Kidney (tissue), 14 donors: ENCODE measurements around the gene RERE. TPM values are rescaled to one million over a fixed set of nuclear protein-coding genes. Genes with fewer than 3 reads are reported as not detected.
A peak's percentile ranks its signal among the peaks of the same experiment; 100 is the strongest.

Experiments
- DNase-seq, 5 donors: peaks; one replicate each; pipeline ENCODE4 v3.0.0-alpha.2; 2013 to 2020
- FAIRE-seq: peaks from 2 replicates; lab custom pipeline; 2012; peaks lifted over from hg19 to GRCh38; lab: Jason Lieb, UNC
- H3K27ac ChIP-seq, 2 donors: one replicate each; pipeline ENCODE4 v1.7.0; 2013; ENCODE audit warnings: low read depth in 2 of 2, low read length in 2 of 2, inconsistent platforms in 1 of 2
- H3K27me3 ChIP-seq: one replicate; pipeline ENCODE4 v1.7.1; 2013; ENCODE audit warnings: low read length, inconsistent platforms; ENCODE audit not compliant: control insufficient read depth, insufficient read depth
- H3K36me3 ChIP-seq, 3 donors: one replicate each; pipeline versions ENCODE4 v1.7.0 to v1.7.1; 2013; ENCODE audit warnings: low read length in 3 of 3, control low read depth in 1 of 3, inconsistent platforms in 1 of 3; ENCODE audit not compliant: insufficient read depth in 3 of 3, control insufficient read depth in 2 of 3
- H3K4me1 ChIP-seq, 3 donors: one replicate each; pipeline versions ENCODE4 v1.7.0 to v1.7.1; 2013; ENCODE audit warnings: low read length in 3 of 3, inconsistent platforms in 1 of 3, low read depth in 1 of 3; ENCODE audit not compliant: control insufficient read depth in 2 of 3, insufficient read depth in 2 of 3
- H3K4me3 ChIP-seq, 3 donors: one replicate each; pipeline versions ENCODE4 v1.7.0 to v1.8.1; 2013; ENCODE audit warnings: low read length in 3 of 3, control low read depth in 1 of 3, inconsistent platforms in 1 of 3
- H3K9ac ChIP-seq, 3 donors: one replicate each; pipeline versions ENCODE4 v1.7.0 to v1.7.1; 2013; ENCODE audit warnings: low read length in 3 of 3, control low read depth in 1 of 3, inconsistent platforms in 1 of 3
- H3K9me3 ChIP-seq, 3 donors: one replicate each; pipeline versions ENCODE4 v1.7.0 to v1.7.1; 2013; ENCODE audit warnings: low read length in 3 of 3, control low read depth in 1 of 3, inconsistent platforms in 1 of 3; ENCODE audit not compliant: control insufficient read depth in 2 of 3, insufficient read depth in 1 of 3
- intact Hi-C: fragments of 100-400 bp; cut with DNase I; formaldehyde crosslinking; loops from one replicate; pipeline ENCODE4 v1.11.1; 2022
- polyA plus RNA-seq: library from polyadenylated mRNA; stranded (reverse); fragments of 350-450 nt; fragmentation: Illumina TruSeq; extraction: RNeasy Lipid Tissue Mini Kit (QIAGEN cat#74804); gene quantifications from one replicate; pipeline ENCODE4 v1.2.3, GENCODE V29; 2014; ENCODE audit warnings: low read depth, low replicate concordance; ENCODE audit not compliant: insufficient read depth
- total RNA-seq: library from RNA; stranded (reverse); fragmentation: NEBNext Ultra II Directional; extraction: Animal tissue kit (Norgen Biotek cat#: 25700); gene quantifications from one replicate; pipeline ENCODE4 v1.2.1, GENCODE V29; 2021
- TF ChIP-seq, protein P1 (sequence below): IDR thresholded peaks from 3 replicates; pipeline ENCODE4 v1.5.1; 2012; ENCODE audit warnings: mild to moderate bottlenecking, moderate library complexity, borderline replicate concordance; ENCODE audit not compliant: insufficient read depth; ENCODE audit errors: extremely low read depth
- donor health status: control.
- donor health status: control.
- donor health status: control.
- donor health status: control.
- donor health status: control.
- donor health status: DM: yes; HTN: yes; CAD: no.
- donor health status: Normal renal cell carcinoma (clear cell type).

RERE gene
- total and polyA plus RNA-seq, 2 donors from 2014 or later = 37.2 to 176 TPM

GRCh38 chr1:8386247-8386646, 431.2 kb downstream of the RERE start:
- Histone ChIP-seq H3K4me1 (peaks cover 9 to 35% (median 32%) of the 10 kb centered on the region in 3 donors), H3K4me3 (no peak overlapping the region), H3K27ac (no peak overlapping the region), H3K36me3 (peaks cover 0 to 8% (median 7%) of the 10 kb centered on the region in 3 donors), H3K27me3 (no peaks in the 10 kb centered on the region), H3K9me3 (no peaks in the 10 kb centered on the region), H3K9ac (no peak overlapping the region)
- no peak for FAIRE-seq
- DNase-seq = no peak
- intact Hi-C loops = no loop called here
- TF ChIP-seq, protein P1, sequence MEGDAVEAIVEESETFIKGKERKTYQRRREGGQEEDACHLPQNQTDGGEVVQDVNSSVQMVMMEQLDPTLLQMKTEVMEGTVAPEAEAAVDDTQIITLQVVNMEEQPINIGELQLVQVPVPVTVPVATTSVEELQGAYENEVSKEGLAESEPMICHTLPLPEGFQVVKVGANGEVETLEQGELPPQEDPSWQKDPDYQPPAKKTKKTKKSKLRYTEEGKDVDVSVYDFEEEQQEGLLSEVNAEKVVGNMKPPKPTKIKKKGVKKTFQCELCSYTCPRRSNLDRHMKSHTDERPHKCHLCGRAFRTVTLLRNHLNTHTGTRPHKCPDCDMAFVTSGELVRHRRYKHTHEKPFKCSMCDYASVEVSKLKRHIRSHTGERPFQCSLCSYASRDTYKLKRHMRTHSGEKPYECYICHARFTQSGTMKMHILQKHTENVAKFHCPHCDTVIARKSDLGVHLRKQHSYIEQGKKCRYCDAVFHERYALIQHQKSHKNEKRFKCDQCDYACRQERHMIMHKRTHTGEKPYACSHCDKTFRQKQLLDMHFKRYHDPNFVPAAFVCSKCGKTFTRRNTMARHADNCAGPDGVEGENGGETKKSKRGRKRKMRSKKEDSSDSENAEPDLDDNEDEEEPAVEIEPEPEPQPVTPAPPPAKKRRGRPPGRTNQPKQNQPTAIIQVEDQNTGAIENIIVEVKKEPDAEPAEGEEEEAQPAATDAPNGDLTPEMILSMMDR = no peak

GRCh38 chr1:8384577-8384976, 432.9 kb downstream of the RERE start:
- Histone ChIP-seq H3K4me1 (peaks cover 13 to 43% (median 43%) of the 10 kb centered on the region in 3 donors), H3K4me3 (no peak overlapping the region), H3K36me3 (peaks cover 0 to 8% (median 7%) of the 10 kb centered on the region in 3 donors), H3K9me3 (no peaks in the 10 kb centered on the region), H3K9ac (no peak overlapping the region), H3K27me3 (no peaks in the 10 kb centered on the region), H3K27ac (no peak overlapping the region)
- no peak for DNase-seq
- intact Hi-C loops = no loop called here
- TF ChIP-seq, protein P1 = no peak
- no peak for FAIRE-seq

DNA sequence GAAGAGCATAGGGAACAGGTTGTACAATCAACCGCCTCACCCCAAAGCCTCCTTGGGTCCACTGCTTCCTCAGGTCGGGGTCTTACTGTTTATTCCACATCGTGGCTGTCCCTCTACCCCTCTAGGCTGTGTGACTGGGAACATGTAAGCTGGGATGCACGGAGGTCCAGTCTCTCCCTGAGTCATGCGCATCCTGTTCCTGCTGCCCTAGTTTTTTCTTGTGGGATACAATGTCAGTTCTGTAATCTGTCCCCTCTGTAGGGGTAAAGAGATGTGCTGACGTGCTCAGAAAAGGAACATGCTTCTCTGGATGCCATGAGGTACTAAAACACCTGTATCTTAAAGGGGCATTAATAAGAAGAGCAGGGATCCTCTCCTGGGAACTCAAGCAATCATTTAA, 433.4 kb downstream of the RERE start:
- Histone ChIP-seq H3K4me1 (peaks cover 13 to 48% (median 48%) of the 10 kb centered on the region in 3 donors), H3K9me3 (no peaks in the 10 kb centered on the region), H3K27me3 (no peaks in the 10 kb centered on the region), H3K36me3 (peaks cover 0 to 7% (median 6%) of the 10 kb centered on the region in 3 donors), H3K9ac (no peak overlapping the region), H3K4me3 (no peak overlapping the region), H3K27ac (peak overlapping the region in 1 of 2 donors; percentile 23)
- no peak for DNase-seq
- intact Hi-C loops = no loop called here
- no peak for FAIRE-seq
- TF ChIP-seq, protein P1 = no peak
